RKO (cell line): Measurements from ENCODE around the gene MUC6.
"Not testable (repeated sequence)": the region's sequence is repeated elsewhere in the genome, so short reads cannot be mapped to it uniquely, and the experiment has no call there.

Experiments used
- DNase-seq: peaks from one replicate; pipeline ENCODE4 v3.0.0-alpha.2; 2016; ENCODE audit warnings: low spot score

MUC6 gene

GRCh38 chr11:1024597-1025409 lies 11.7 kb downstream of the MUC6 start:
- DNase-seq = no peak

GRCh38 chr11:1023811-1024596 lies 12.5 kb downstream of the MUC6 start:
- no peak for DNase-seq

- DNase-seq = no peak
Observed at GRCh38 chr11:1022908-1023810, 13.4 kb downstream of the MUC6 start.

GRCh38 chr11:1022411-1022810 lies 14.1 kb downstream of the MUC6 start:
- DNase-seq = no peak

GRCh38 chr11:1020211-1020905 lies 16.2 kb downstream of the MUC6 start:
- DNase-seq = no peak

- DNase-seq = no peak
Observed at GRCh38 chr11:1019321-1019910, 17.1 kb downstream of the MUC6 start.

- DNase-seq = no peak
Observed at GRCh38 chr11:1018091-1018490, 18.4 kb downstream of the MUC6 start.

- no peak for DNase-seq
Observed at GRCh38 chr11:1017269-1018005, 19.1 kb downstream of the MUC6 start.

GRCh38 chr11:1016610-1017126 lies 19.9 kb downstream of the MUC6 start:
- not testable (repeated sequence) for DNase-seq

- no peak for DNase-seq
Observed at GRCh38 chr11:1015826-1016545, 20.5 kb downstream of the MUC6 start.

- DNase-seq = no peak
Observed at GRCh38 chr11:1015064-1015463, 21.5 kb downstream of the MUC6 start.

- DNase-seq = no peak
Observed at GRCh38 chr11:1014276-1014675, 22.2 kb downstream of the MUC6 start.

- no peak for DNase-seq
Observed at GRCh38 chr11:1013631-1013935, 22.9 kb downstream of the MUC6 start.

GRCh38 chr11:1012740-1013630 lies 23.5 kb downstream of the MUC6 start:
- DNase-seq = no peak

GRCh38 chr11:1012291-1012690 lies 24.2 kb downstream of the MUC6 start:
- DNase-seq = no peak

GRCh38 chr11:1011320-1011698 lies 25.2 kb downstream of the MUC6 start:
- no peak for DNase-seq

GRCh38 chr11:1010551-1011319 lies 25.8 kb downstream of the MUC6 start:
- no peak for DNase-seq

GRCh38 chr11:1009991-1010390 lies 26.5 kb downstream of the MUC6 start:
- DNase-seq = no peak
